ENCODE results near the gene TEX14.
"Not testable (repeated sequence)": the region's sequence is repeated elsewhere in the genome, so short reads cannot be mapped to it uniquely, and the experiment has no call there.

- not testable (repeated sequence) for TF ChIP-seq PKNOX1 (IDR thresholded peaks at IDR 0.05); FOXK2 (IDR thresholded peaks at IDR 0.05); TARDBP (IDR thresholded peaks at IDR 0.05); HDGF (IDR thresholded peaks at IDR 0.05; ENCODE audit: borderline replicate concordance); FOXM1 (IDR thresholded peaks at IDR 0.05; ENCODE audit: borderline replicate concordance); SP1 (IDR thresholded peaks at IDR 0.05); ZNF384 (IDR thresholded peaks at IDR 0.05); FOXA1 (IDR thresholded peaks at IDR 0.05); ELF4 (IDR thresholded peaks at IDR 0.05); BHLHE40 (IDR thresholded peaks at IDR 0.05; ENCODE audit: borderline replicate concordance); SUZ12 (IDR thresholded peaks at IDR 0.05); ARNT (IDR thresholded peaks at IDR 0.05)
Measured at GRCh38 chr17:58684462-58684861, 7.4 kb downstream of the TEX14 start.

All from HEK293T (cell line).